Measurements from ENCODE around the gene PHACTR1. TPM values are rescaled to one million over a fixed set of nuclear protein-coding genes. Genes with fewer than 3 reads are reported as not detected.

PHACTR1 gene
- total RNA-seq, 1 donor from 2014 or later: 14.1 TPM

DNA sequence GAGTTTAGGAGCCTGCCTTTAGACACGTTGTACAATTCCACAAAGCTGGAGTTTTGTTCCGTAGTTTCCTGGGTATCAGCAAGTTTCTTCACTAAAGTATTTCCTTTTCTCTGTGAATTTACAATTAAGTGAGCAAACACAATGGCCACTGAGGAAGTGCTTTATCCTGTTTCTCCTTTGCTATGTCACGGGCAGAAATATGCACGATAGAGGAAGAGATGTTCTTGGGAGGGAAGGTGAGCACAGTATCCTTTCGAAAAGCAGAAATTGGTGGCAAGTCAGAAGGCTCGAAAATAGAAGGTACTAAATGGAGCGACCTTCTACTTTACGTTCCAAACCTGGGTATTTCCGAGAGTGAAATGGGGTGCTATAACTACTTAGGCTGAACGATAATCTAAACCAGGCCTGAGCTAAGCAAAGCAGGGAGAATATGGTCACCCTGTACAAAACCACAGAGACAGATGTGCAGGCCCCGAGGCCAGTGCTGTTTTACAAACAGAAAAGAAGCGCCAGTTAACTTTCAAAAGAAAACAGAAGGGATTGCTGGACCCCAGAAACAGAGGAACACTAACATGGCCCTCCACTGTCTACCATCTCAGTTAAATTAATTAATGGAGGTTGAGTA, 352.1 kb downstream of the PHACTR1 start:
- no peak for DNase-seq (ENCODE audit: low spot score)

GRCh38 chr6:13071550-13072345, 355.2 kb downstream of the PHACTR1 start:
- no peak for DNase-seq (ENCODE audit: low spot score)

DNA sequence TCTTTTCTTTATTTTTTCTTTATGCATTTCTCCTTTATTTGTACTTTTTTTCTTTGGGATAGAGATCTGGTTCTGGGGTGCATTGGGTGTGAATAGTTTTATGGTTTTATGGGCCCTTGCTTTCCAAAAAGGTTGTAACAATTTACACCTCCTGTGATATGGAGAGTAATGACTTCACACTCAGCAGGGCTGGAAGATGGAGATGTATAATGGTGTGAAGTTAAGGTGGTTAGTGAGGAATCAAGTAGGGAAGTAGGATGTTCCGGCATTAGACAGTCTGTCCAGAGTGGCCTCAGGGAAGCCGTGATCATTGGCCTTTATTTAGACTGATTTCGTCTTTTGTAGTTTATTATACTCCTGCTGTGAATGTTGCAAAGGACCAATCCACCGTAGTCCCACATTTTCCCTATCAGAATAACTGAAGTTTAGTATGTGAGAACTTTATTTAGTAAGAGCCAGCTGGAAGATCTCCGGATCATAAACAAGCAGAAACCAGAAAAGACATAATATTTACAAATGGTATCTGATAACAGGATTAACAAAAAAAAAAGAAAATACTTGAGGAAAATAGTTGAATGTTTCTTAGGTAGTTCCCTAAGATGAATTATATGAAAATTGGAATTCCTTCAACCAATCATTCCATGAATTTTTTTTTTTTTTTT, 356.2 kb downstream of the PHACTR1 start:
- DNase-seq (ENCODE audit: low spot score): no peak

DNA sequence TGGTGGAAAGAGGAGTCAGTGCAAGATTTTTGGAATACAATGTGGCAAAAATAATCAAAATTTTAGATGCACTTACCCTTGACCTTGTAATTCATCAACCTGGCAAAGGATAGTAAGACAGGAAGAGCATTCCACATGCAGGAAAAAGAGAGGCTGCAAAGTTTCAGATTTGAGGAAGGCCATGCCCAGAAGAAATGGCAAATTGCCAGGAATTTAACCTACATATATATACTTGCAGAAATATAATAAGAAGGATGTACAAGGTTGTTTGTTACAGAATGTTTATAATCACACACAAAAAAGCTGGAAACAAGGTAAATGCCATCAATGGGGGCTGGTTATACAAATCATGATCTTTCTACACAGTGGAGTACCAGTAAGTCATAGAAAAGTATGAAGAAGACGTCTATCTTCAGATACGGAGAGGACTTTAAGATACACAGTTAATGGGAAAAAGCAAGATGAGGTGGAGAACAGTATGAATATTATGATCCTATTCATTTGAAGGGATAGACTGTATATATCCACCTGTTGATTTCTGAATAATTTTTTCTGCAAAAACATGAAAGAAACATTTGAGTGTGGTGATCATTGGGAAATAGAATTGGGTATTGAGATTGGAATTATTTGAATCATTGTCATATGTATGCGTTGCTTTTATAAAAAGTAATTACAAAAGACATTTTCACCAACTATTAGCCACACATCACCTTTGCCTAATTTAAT, 358.0 kb downstream of the PHACTR1 start:
- DNase-seq (ENCODE audit: low spot score): no peak

- DNase-seq (ENCODE audit: low spot score): no peak
These were observed 358.7 kb downstream of the PHACTR1 start for GRCh38 chr6:13075141-13075845.

DNA sequence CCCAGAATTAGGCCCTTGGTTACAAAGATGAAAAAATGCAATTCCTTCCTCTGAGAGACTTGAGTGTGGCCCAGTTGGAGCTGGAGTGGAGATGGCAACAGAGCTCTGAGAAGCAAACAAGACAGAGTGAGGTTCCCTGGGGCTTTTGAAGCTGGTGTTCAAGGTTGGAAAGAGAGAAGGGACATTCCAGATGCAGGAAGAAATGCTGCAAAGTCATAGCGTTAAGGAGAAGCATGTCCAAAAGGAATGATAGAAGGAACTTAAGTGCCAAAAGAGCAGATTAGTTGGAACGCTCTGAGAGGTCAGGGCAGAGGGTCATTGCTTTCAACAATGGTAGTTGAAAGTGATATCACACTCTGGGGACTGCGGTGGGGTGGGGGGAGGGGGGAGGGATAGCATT, 360.0 kb downstream of the PHACTR1 start:
- DNase-seq (ENCODE audit: low spot score): no peak

- DNase-seq (ENCODE audit: low spot score): no peak
These were observed 360.6 kb downstream of the PHACTR1 start for GRCh38 chr6:13077117-13077516.

DNA sequence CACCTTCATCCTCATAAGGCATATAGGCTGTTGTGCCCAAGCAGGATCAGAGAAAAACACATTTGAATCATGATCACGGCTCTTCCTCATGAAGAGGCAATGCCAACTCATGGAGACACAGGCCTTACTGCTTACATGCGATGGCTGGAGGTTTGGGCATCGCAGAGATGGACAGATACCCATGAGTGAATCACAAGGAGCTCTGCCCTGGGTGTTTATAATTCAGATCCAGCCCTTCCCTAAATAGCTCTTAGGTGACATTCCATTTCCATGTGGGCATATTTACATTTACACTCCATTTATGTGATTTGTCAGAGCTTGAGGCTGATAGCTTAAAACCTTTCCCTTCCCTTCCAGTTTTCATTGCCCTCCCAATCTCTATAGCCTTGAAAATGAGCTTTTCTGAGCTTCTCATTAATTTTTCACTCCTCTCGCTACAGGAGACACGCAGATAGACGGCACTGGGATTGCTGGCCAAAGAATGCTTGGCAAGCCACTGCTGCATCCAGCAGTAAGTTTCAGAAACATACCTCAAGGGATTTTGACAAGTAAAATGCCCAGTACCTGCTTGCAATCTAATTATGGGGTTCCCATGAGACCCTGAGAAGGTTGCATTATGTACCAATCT, 362.6 kb downstream of the PHACTR1 start:
- no peak for DNase-seq (ENCODE audit: low spot score)

DNA sequence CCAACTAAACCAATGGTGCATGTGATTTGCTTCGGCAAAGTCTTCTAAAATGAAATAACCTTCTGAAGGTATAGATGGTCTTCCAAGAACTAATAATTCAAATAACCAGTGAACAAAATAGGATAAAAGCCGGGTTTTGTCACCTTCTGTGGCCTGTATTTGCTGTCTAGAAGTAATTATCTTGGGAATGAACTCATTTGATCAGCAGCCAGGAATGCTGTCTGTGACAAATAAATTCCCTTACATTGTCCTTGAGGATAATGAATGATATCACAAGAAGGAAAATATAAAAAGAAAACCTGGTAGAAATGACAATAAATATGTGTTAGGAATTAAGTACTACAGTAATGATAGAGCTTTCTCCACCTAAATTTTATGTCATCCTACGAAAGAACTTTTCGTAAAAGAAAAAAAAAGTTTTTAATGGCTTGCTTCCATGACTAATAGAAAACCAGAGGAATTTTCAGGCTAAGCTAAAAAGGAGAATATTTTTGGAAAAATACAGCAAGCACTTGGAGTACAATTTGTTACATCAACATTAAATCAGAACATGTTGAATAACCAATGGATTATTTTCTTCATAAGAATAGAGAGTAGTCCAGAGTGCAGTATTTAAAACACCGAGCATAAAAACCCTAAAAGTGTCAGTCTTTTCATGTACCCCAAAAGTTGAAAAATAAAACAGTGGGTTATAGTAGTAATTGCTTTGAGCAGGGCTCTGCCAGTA, 364.1 kb downstream of the PHACTR1 start:
- no peak for DNase-seq (ENCODE audit: low spot score)

- DNase-seq (ENCODE audit: low spot score): no peak
These were observed 364.6 kb downstream of the PHACTR1 start for GRCh38 chr6:13081189-13081563.

DNA sequence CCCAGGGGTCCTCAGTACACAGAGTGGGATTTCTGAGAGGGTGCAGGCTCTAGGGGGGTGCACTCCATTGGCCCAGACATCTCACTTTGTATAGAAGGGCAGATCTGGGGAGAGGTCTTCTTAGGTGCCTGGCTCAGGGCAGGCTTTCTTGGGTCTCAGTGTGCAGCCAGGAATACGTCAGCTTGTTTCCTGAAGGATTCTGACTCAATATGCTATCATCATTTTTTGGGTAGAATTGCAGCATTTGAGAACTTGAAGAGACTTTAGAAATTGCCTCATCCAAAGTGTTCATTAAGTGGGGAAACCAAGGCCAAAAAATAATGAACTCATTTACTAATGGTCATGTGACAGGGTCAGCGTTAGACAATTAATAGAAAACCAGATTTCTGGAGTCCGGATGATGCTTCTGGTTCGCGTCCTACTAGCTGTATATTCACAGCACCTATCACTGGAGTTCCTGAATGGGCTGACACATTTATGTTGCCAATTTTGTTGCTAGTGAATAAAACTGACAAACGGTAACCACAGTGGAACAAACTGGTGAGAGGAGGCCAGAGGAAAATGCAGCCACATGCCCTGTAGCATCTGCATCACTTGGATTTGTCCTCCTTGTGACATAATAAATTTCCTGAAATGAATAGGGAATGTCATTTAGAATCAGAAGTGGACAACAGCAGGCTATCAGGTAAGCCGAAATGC, 372.9 kb downstream of the PHACTR1 start:
- DNase-seq (ENCODE audit: low spot score): no peak

- DNase-seq (ENCODE audit: low spot score): no peak
These were observed 374.6 kb downstream of the PHACTR1 start for GRCh38 chr6:13091192-13091591.

- DNase-seq (ENCODE audit: low spot score): no peak
These were observed 378.3 kb downstream of the PHACTR1 start for GRCh38 chr6:13094781-13095425.

DNA sequence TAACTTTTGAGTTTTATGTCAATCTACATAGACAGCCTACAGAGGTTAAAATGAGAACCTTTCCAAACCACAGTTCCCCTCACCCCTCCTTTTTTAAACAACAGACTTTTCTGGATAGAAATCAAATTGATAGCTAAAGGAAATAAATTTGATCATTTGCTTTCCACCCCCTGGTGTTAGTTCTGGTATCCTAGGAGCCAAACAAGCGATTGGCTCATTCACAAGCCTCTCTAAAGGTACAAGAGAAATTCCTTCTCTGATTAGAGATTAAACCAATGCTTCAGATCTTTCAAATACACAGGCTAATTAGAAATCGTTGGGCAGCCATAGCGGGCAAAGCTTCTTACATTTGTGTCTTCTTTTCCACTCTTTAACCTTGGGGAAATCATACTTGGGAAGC, 379.5 kb downstream of the PHACTR1 start:
- no peak for DNase-seq (ENCODE audit: low spot score)

DNA sequence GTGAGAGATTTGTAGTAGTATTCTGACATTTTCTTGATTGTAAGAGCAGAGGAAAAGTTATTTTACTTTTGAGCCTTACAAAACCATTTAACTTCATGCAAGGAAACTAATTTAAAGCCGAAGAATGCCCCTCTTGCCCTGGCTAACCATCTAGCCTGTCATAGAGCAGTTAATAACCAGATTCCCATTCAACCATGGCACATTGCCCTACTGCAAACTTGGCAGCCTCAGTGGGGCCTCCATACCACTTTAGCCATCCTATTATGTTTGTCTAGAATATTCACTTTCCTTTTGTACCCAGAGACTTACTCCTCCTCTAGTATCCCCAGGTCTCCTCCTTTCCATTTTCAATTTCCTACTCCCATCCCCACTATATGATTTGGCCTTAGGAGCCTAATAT, 380.9 kb downstream of the PHACTR1 start:
- DNase-seq (ENCODE audit: low spot score): no peak

- no peak for DNase-seq (ENCODE audit: low spot score)
These were observed 381.4 kb downstream of the PHACTR1 start for GRCh38 chr6:13098006-13098405.

DNA sequence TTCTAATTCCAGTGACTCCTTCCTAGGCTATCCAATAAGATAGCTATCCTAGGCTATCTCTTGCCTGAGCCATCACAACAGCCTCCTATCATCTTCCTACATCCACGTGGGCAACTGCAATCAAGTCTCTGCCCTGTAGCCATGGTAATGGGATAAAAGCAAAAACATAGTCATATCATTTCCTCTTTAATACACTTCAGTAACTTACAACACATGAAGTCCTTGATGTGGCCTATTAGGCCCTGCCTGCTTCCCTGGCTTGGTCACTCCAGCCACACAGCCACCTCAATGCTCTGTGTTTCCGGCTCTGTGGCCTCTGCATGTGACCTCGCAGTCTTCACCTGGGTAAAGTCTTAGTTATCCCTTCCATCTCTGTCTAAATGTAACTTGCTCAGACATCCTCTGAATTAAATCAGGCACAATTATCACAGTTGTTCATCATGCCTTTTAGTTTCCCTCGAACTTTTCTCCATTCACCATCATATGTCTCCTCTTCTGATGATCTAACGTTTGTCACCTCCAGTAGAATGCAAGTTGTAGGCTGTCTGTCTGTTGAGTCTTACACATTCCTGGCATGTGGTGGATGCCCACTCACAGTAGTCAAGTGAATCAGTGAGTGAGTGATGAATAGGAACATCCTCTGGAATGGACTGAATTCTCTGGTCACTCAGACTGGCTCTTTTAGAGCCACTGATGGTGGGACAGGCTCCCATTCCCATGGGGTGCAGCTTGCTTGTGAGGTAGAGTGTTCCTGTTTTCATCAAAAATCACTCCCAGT, 382.4 kb downstream of the PHACTR1 start:
- DNase-seq (ENCODE audit: low spot score): no peak

DNA sequence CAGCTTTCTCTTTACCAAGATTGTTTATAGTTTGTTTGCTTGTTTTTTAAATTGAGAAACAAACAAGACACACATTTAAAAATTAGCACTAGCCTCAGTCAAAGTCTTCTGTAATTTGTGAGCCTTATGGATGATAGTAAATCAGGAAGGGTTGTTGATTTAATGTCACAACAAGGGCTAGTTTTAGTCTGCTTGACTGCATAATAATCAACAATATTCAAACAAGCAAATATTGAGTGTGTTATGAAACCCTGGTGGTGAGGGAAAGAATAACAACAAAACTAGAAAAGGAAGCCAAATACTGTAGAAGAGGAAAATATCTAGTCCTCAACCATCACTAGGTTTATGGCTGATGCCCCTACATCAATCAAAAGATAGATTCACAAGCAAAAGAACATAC, 383.2 kb downstream of the PHACTR1 start:
- no peak for DNase-seq (ENCODE audit: low spot score)

- no peak for DNase-seq (ENCODE audit: low spot score)
These were observed 384.8 kb downstream of the PHACTR1 start for GRCh38 chr6:13101409-13101808.

All from ureter (tissue), 1 donor.